Ovary (tissue), 9 donors: ENCODE results near the gene SCG3. TPM values are rescaled to one million over a fixed set of nuclear protein-coding genes. Genes with fewer than 3 reads are reported as not detected.

ENCODE experiments used
- DNase-seq, 5 donors: peaks; one replicate each; pipeline ENCODE4 v3.0.0-alpha.2; 2019 to 2020
- H3K27ac ChIP-seq, 2 donors: fragments of 200-600 bp; one replicate each; pipeline versions ENCODE4 v1.5.1 to v1.8.0; 2019 to 2022
- H3K27me3 ChIP-seq: fragments of 200-600 bp; one replicate; pipeline ENCODE4 v1.8.0; 2022
- H3K36me3 ChIP-seq: fragments of 200-600 bp; sonication (generic); one replicate; pipeline ENCODE4 v1.5.1; 2019
- H3K4me1 ChIP-seq: one replicate; pipeline ENCODE4 v1.8.1; 2013; ENCODE audit warnings: mild to moderate bottlenecking, moderate library complexity; ENCODE audit not compliant: insufficient read depth
- H3K4me3 ChIP-seq: fragments of 200-600 bp; sonication (generic); one replicate; pipeline ENCODE4 v1.5.1; 2017
- H3K9me3 ChIP-seq, 2 donors: fragments of 200-600 bp in 1 of 2; sonication (generic) in 1 of 2; one replicate each; pipeline versions ENCODE4 v1.5.1 to v1.8.1; 2013 to 2019; ENCODE audit warnings: mild to moderate bottlenecking in 1 of 2, moderate library complexity in 1 of 2
- CTCF ChIP-seq, 3 donors: fragments of 450-650 bp in 2 of 3; fragments of 200-600 bp in 1 of 3; IDR thresholded peaks; one replicate each; pipeline versions ENCODE4 v1.5.1 to v1.8.0; 2016 to 2022; ENCODE audit warnings: antibody characterized with exemption in 3 of 3, mild to moderate bottlenecking in 1 of 3
- EP300 ChIP-seq: sonication (generic); formaldehyde crosslinking; IDR thresholded peaks from one replicate; pipeline ENCODE4 v1.6.1; 2017; ENCODE audit warnings: antibody characterized with exemption
- POLR2A ChIP-seq: fragments of 450-650 bp; IDR thresholded peaks from one replicate; pipeline ENCODE4 v1.6.1; 2017; ENCODE audit warnings: antibody characterized with exemption, mild to moderate bottlenecking, moderate library complexity
- WGBS, 3 donors: extraction: QIAGEN DNeasy Blood & Tissue Kit in 1 of 3; methylation state at CpG; one replicate each; pipeline versions ENCODE4 v1.1.5 to v1.1.7; 2013 to 2017; 5-methylcytosine and 5-hydroxymethylcytosine counted together
- intact Hi-C, 4 donors: fragments of 100-400 bp; cut with DNase I; formaldehyde crosslinking; loops; one replicate each; pipeline versions ENCODE4 v1.11.0 to v1.15.1; 2022 to 2023
- polyA plus RNA-seq, 2 donors: library from polyadenylated mRNA; stranded (reverse); fragments of 200-250 nt in 1 of 2; fragments of 350-450 nt in 1 of 2; fragmentation: Illumina TruSeq in 1 of 2; extraction: RNeasy Lipid Tissue Mini Kit (QIAGEN cat#74804) in 1 of 2; gene quantifications; one replicate each; pipeline ENCODE4 v1.2.3, GENCODE V29; 2013 to 2014
- total RNA-seq, 7 donors: library from RNA; depleted of rRNA in 2 of 7; stranded (reverse); fragments of >200 nt in 2 of 7; fragmentation: NEBNext Ultra II Directional in 3 of 7; extraction: Animal tissue kit (Norgen Biotek cat#: 25700) in 3 of 7; gene quantifications; one replicate each; pipeline versions ENCODE4 v1.1.0 to v1.2.4, GENCODE V29; 2016 to 2023
- donor health status: DM: no; HTN: no; CAD: no; lungs with moderate emphysema.
- donor health status: DM: no; HTN: no; CAD: no.
- donor health status: Bipolar disorder and iron deficiency.
- donor health status: DM: yes; HTN: yes; CAD: no.
- donor health status: DM: no; HTN: no; CAD: no.
- donor health status: DM: yes; HTN: yes; CAD: no.

SCG3 gene
- total and polyA plus RNA-seq, 9 donors = 0.08 to 0.46 (median 0.27) TPM; not detected in 4

- 3 to 6% (median 5%) methylated on average over 47 to 71 of the region's 71 CpGs for WGBS, 3 donors
- H3K9me3 ChIP-seq = no peaks in the 10 kb centered on the region
- intact Hi-C loops = loop anchor here in 1 of 4 donors (5.0 kb wide), 1 partner anchor 45 kb away; no protein-coding TSS in a partner anchor
- no peaks in the 10 kb centered on the region for H3K36me3 ChIP-seq
- no peaks in the 10 kb centered on the region for H3K27me3 ChIP-seq
- H3K4me1 ChIP-seq = no peaks in the 10 kb centered on the region
- TF ChIP-seq CTCF (IDR thresholded peaks at IDR 0.05) = no peak
- no peak for TF ChIP-seq POLR2A
- no peak for TF ChIP-seq EP300
- H3K4me3 ChIP-seq = peak overlapping the region; percentile 60
- DNase-seq = peak in 4 of 5 donors; percentile 23 to 47 (median 38)
- H3K27ac ChIP-seq = peak overlapping the region in 1 of 2 donors; percentile 43
Observed at GRCh38 chr15:51751697-51752683, 70.7 kb downstream of the SCG3 start.

GRCh38 chr15:51752888-51753287, 71.6 kb downstream of the SCG3 start:
- H3K27ac ChIP-seq = no peak overlapping the region
- no peak overlapping the region for H3K4me3 ChIP-seq
- WGBS, 3 donors = 77 to 98% (median 95%) methylated on average over 5 of the region's 5 CpGs
- no peak for DNase-seq
- no peaks in the 10 kb centered on the region for H3K9me3 ChIP-seq
- TF ChIP-seq EP300 (no peak), CTCF (IDR thresholded peaks at IDR 0.05) (no peak), POLR2A (no peak)
- no peaks in the 10 kb centered on the region for H3K4me1 ChIP-seq
- H3K27me3 ChIP-seq = no peaks in the 10 kb centered on the region
- H3K36me3 ChIP-seq = no peaks in the 10 kb centered on the region
- intact Hi-C loops = loop anchor here in 1 of 4 donors (5.0 kb wide), 1 partner anchor 46 kb away; no protein-coding TSS in a partner anchor

GRCh38 chr15:51754267-51754666, 73.0 kb downstream of the SCG3 start:
- no peak overlapping the region for H3K4me3 ChIP-seq
- WGBS, 3 donors = 89 to 98% (median 93%) methylated on average over 2 of the region's 2 CpGs
- intact Hi-C loops = loop anchor here in 1 of 4 donors (5.0 kb wide), 1 partner anchor 47 kb away; no protein-coding TSS in a partner anchor
- H3K27me3 ChIP-seq = no peaks in the 10 kb centered on the region
- TF ChIP-seq CTCF (IDR thresholded peaks at IDR 0.05) (no peak), POLR2A (no peak), EP300 (no peak)
- H3K9me3 ChIP-seq = no peaks in the 10 kb centered on the region
- H3K27ac ChIP-seq = no peak overlapping the region
- no peak for DNase-seq
- H3K4me1 ChIP-seq = peaks cover 3% of the 10 kb centered on the region
- H3K36me3 ChIP-seq = no peaks in the 10 kb centered on the region

GRCh38 chr15:51755790-51756189, 74.5 kb downstream of the SCG3 start:
- no peaks in the 10 kb centered on the region for H3K9me3 ChIP-seq
- WGBS, 3 donors = 68 to 94% (median 91%) methylated on average over 4 of the region's 4 CpGs
- DNase-seq = no peak
- intact Hi-C loops = no loop called here
- H3K36me3 ChIP-seq = no peaks in the 10 kb centered on the region
- no peak overlapping the region for H3K4me3 ChIP-seq
- H3K27me3 ChIP-seq = no peaks in the 10 kb centered on the region
- no peak overlapping the region for H3K27ac ChIP-seq
- peaks cover 5% of the 10 kb centered on the region for H3K4me1 ChIP-seq
- no peak for TF ChIP-seq POLR2A
- no peak for TF ChIP-seq CTCF (IDR thresholded peaks at IDR 0.05)
- TF ChIP-seq EP300 = no peak
